ENCODE measurements around the gene SREK1.

Gene SREK1

DNA sequence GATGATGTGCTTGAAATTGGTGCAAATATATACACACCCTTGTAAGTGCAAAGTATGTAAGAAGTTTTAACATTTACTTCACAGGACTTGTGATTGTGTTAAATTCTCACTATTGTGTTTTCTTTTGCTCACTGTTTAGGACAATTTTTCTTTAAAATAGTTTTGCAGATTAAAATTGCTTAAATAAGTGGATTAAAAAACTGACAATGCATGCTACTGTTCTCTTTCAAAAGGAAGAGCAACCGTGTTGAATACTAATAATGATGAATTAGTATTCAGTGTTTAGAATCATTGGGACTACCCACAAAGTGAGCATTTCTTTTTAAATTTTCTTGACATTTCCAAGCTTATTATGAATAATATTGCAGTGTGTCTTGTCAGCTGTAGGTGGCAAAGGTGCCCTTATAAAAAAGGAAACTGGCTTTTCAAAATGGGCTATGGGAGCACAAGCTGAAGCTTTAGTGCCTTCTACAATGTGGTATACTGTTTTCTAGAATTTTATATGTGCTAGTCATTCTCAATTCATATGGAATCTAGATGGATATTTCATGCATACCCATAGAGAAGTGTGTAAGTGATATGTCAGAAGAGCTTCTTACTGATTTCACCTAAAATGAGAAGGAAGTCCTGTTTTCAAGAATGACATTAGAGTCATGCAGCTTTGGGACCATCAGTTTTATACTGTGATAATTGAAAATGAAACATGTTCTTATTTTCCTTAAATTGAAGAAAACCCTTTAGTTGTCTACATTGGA, 35.4 kb downstream of the SREK1 start:
- Histone ChIP-seq H3K36me3 (ENCODE audit: control insufficient read depth in 5 of 5, insufficient read depth in 5 of 5, low read length in 5 of 5) (peaks cover 17 to 69% (median 53%) of the 10 kb centered on the region in 5 donors), H3K4me1 (ENCODE audit: control insufficient read depth in 5 of 5, insufficient read depth in 5 of 5, low read length in 5 of 5) (peaks cover 0 to 4% (median 0%) of the 10 kb centered on the region in 5 donors), H3K27ac (ENCODE audit: low read depth, low read length) (no peak overlapping the region)

DNA sequence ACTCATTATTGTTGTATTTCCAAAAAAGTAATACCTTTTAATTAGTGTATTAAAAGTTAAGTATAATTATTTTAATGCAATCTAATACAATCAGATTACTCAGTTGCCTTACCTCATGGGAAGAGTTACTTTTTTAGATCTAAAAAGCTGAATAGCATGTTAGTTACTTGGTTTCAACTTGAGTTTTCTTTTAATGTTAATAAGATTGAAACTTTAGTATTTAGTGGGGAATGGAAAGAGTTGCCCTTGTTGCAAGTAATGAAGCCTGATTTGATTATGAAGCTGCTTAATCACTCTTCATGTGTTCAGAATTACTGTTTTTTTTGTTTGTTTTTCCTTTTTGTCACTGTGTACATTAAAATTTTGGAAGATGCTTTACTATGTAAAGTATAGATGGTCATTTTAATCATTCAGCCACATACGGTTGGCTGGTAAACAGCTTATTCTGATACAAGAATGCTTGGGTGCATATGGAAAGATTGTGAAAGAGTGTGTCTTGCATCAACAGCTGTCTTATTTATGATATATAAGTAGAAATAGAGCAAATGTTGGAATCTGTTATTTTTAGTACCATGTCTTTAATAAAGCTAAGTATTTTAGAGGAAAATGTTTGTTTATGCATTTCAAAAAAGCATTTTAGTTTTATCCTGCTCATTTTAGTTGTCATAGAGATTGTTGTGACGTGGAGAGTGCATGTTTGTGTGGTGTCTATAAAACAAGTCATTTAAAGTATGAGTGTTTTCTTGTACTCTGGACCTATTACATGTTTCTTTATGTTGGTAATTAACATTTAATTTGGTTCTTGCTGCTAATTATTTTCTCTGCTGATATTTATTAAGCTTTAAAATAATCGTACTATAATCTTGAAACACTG, 36.4 kb downstream of the SREK1 start:
- Histone ChIP-seq H3K4me3 (ENCODE audit: low read depth in 1 of 5, low read length in 5 of 5) (no peak overlapping the region), H3K36me3 (ENCODE audit: control insufficient read depth in 5 of 5, insufficient read depth in 5 of 5, low read length in 5 of 5) (peaks cover 17 to 62% (median 45%) of the 10 kb centered on the region in 5 donors), H3K27ac (ENCODE audit: low read depth, low read length) (no peak overlapping the region), H3K4me1 (ENCODE audit: control insufficient read depth in 5 of 5, insufficient read depth in 5 of 5, low read length in 5 of 5) (peaks cover 0 to 4% (median 0%) of the 10 kb centered on the region in 5 donors), H3K9ac (ENCODE audit: low read length in 5 of 5) (no peak overlapping the region), H3K9me3 (ENCODE audit: control insufficient read depth in 5 of 5, low read length in 5 of 5) (no peaks in the 10 kb centered on the region), H3K27me3 (ENCODE audit: control insufficient read depth in 5 of 5, insufficient read depth in 4 of 5, low read length in 5 of 5) (no peaks in the 10 kb centered on the region)

More for the DNA sequence above, 35.4 kb downstream of the SREK1 start:
- Histone ChIP-seq H3K9me3 (ENCODE audit: control insufficient read depth in 5 of 5, low read length in 5 of 5) (no peaks in the 10 kb centered on the region), H3K27me3 (ENCODE audit: control insufficient read depth in 5 of 5, insufficient read depth in 4 of 5, low read length in 5 of 5) (no peaks in the 10 kb centered on the region), H3K4me3 (ENCODE audit: low read depth in 1 of 5, low read length in 5 of 5) (no peak overlapping the region), H3K9ac (ENCODE audit: low read length in 5 of 5) (no peak overlapping the region)

DNA sequence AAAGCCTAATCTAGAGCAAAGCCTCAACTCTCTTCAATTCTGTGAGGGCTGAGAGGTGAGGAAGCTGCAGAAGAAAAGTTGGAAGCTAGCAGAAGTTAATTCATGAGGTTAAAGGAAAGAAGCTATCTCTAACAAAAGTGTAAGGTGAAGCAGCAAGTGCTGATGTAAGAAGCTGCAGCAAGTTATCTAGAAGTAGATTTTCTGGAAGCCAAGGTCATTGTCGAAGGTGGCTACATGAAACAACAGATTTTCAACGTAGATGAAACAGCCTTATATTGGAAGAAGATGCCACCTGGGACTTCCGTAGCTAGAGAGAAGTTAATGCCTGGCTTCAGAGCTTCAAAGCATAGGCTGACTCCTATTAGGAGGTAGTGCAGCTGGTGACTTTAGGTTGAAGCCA, 42.0 kb downstream of the SREK1 start:
- Histone ChIP-seq H3K36me3 (ENCODE audit: control insufficient read depth in 5 of 5, insufficient read depth in 5 of 5, low read length in 5 of 5) (peaks cover 0 to 15% (median 13%) of the 10 kb centered on the region in 5 donors), H3K27me3 (ENCODE audit: control insufficient read depth in 5 of 5, insufficient read depth in 4 of 5, low read length in 5 of 5) (no peaks in the 10 kb centered on the region), H3K9ac (ENCODE audit: low read length in 5 of 5) (no peak overlapping the region), H3K4me3 (ENCODE audit: low read depth in 1 of 5, low read length in 5 of 5) (no peak overlapping the region), H3K27ac (ENCODE audit: low read depth, low read length) (no peak overlapping the region), H3K9me3 (ENCODE audit: control insufficient read depth in 5 of 5, low read length in 5 of 5) (no peaks in the 10 kb centered on the region), H3K4me1 (ENCODE audit: control insufficient read depth in 5 of 5, insufficient read depth in 5 of 5, low read length in 5 of 5) (no peaks in the 10 kb centered on the region)

DNA sequence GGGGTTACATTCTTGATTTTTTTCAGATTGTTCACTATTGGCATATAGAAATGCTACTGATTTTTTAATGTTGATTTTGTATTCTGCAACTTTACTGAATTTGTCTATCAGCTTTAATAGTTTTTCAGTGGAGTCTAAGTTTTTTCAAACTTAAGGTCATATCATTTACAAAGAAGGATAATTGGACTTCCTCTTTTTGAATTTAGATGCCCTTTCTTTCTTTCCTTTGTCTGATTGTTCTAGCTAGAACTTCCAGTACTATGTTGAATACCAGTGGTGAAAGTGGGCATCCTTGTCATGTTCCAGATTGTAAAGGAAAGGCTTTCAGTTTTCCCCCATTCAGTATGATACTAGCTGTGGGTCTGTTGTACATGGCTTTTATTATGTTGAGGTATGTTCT, 49.3 kb downstream of the SREK1 start:
- Histone ChIP-seq H3K27ac (ENCODE audit: low read depth, low read length) (no peak overlapping the region), H3K9me3 (ENCODE audit: control insufficient read depth in 5 of 5, low read length in 5 of 5) (no peaks in the 10 kb centered on the region), H3K9ac (ENCODE audit: low read length in 5 of 5) (no peak overlapping the region), H3K4me3 (ENCODE audit: low read depth in 1 of 5, low read length in 5 of 5) (no peak overlapping the region), H3K27me3 (ENCODE audit: control insufficient read depth in 5 of 5, insufficient read depth in 4 of 5, low read length in 5 of 5) (no peaks in the 10 kb centered on the region), H3K36me3 (ENCODE audit: control insufficient read depth in 5 of 5, insufficient read depth in 5 of 5, low read length in 5 of 5) (peaks cover 0 to 4% (median 0%) of the 10 kb centered on the region in 5 donors), H3K4me1 (ENCODE audit: control insufficient read depth in 5 of 5, insufficient read depth in 5 of 5, low read length in 5 of 5) (no peaks in the 10 kb centered on the region)

DNA sequence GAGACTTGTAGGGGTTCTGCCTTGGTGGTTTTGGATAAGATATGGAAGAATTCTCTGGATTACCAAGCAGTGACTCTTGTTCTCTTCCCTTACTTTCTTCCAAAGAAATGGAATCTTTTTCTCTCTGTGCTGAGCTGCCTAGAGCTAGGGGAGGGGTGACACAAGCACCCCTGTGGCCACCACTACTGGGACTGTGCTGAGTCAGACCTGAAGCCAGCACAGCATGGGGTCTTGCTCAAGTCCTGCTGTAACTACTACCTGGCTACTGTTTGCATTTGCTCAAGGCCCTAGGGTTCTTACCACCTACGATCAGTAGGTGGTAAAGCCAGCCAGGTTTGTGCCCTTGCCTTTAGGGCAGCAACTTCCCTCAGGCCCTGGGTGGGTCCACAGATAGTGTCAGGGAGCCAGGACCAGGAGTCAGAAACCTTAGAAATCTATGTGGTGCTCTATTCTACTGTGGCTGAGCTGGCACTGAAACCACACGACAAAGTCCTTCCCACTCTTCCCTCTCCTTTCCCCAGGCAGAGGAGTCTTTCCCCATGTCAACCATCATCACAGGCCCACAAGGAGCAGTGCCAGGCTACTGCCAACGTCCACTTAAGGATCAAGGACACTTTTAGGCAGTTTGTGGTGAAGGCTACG, 53.8 kb downstream of the SREK1 start:
- Histone ChIP-seq H3K9ac (ENCODE audit: low read length in 5 of 5) (no peak overlapping the region), H3K4me3 (ENCODE audit: low read depth in 1 of 5, low read length in 5 of 5) (no peak overlapping the region), H3K27me3 (ENCODE audit: control insufficient read depth in 5 of 5, insufficient read depth in 4 of 5, low read length in 5 of 5) (no peaks in the 10 kb centered on the region), H3K27ac (ENCODE audit: low read depth, low read length) (no peak overlapping the region), H3K4me1 (ENCODE audit: control insufficient read depth in 5 of 5, insufficient read depth in 5 of 5, low read length in 5 of 5) (no peaks in the 10 kb centered on the region), H3K36me3 (ENCODE audit: control insufficient read depth in 5 of 5, insufficient read depth in 5 of 5, low read length in 5 of 5) (peaks cover 0 to 5% (median 0%) of the 10 kb centered on the region in 5 donors), H3K9me3 (ENCODE audit: control insufficient read depth in 5 of 5, low read length in 5 of 5) (peaks cover 0 to 5% (median 0%) of the 10 kb centered on the region in 5 donors)

DNA sequence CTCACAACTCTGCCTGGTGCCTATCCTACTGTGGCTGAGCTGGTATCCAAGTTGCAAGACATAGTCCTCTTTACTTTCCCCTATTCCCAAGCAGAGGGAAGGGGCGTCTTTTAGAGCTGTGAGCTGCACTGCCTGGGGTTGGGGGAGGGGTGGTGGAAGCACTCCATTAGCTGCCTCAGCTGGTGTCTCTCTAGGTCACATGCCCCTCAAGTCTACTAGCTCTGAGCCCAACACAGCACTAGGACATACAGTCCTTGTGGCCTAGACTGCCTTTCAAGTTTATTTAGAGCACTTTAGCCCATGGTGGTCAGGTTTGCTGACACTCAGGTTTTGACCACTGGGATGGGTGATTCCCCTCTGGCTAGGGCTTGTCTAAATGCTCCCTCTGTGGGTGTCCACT, 54.7 kb downstream of the SREK1 start:
- Histone ChIP-seq H3K27ac (ENCODE audit: low read depth, low read length) (no peak overlapping the region), H3K27me3 (ENCODE audit: control insufficient read depth in 5 of 5, insufficient read depth in 4 of 5, low read length in 5 of 5) (no peaks in the 10 kb centered on the region), H3K9me3 (ENCODE audit: control insufficient read depth in 5 of 5, low read length in 5 of 5) (peaks cover 0 to 5% (median 0%) of the 10 kb centered on the region in 5 donors), H3K36me3 (ENCODE audit: control insufficient read depth in 5 of 5, insufficient read depth in 5 of 5, low read length in 5 of 5) (peaks cover 0 to 5% (median 0%) of the 10 kb centered on the region in 5 donors), H3K9ac (ENCODE audit: low read length in 5 of 5) (no peak overlapping the region), H3K4me3 (ENCODE audit: low read depth in 1 of 5, low read length in 5 of 5) (no peak overlapping the region), H3K4me1 (ENCODE audit: control insufficient read depth in 5 of 5, insufficient read depth in 5 of 5, low read length in 5 of 5) (no peaks in the 10 kb centered on the region)

DNA sequence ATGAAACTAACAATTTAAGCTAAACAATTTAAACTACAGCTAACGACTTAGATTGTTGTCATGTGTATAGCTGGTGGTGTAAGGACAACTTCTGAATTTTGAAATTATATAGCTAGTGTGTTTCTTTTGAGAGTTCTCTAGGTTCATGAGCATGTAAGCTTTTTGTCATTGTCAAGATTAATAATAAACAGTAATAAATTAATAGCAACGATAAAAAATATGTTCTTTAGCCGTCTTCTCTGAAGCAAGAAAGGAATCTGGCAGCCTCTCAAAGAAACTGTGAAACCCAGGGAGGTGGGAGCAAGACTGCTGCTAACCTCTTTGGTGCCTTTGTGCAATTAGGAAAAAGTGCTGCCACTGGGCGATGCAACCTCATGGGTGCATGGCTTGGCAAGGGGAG, 59.4 kb downstream of the SREK1 start:
- Histone ChIP-seq H3K4me3 (ENCODE audit: low read depth in 1 of 5, low read length in 5 of 5) (no peak overlapping the region), H3K27ac (ENCODE audit: low read depth, low read length) (no peak overlapping the region), H3K27me3 (ENCODE audit: control insufficient read depth in 5 of 5, insufficient read depth in 4 of 5, low read length in 5 of 5) (no peaks in the 10 kb centered on the region), H3K36me3 (ENCODE audit: control insufficient read depth in 5 of 5, insufficient read depth in 5 of 5, low read length in 5 of 5) (no peaks in the 10 kb centered on the region), H3K4me1 (ENCODE audit: control insufficient read depth in 5 of 5, insufficient read depth in 5 of 5, low read length in 5 of 5) (no peaks in the 10 kb centered on the region), H3K9ac (ENCODE audit: low read length in 5 of 5) (no peak overlapping the region), H3K9me3 (ENCODE audit: control insufficient read depth in 5 of 5, low read length in 5 of 5) (peaks cover 0 to 5% (median 0%) of the 10 kb centered on the region in 5 donors)

DNA sequence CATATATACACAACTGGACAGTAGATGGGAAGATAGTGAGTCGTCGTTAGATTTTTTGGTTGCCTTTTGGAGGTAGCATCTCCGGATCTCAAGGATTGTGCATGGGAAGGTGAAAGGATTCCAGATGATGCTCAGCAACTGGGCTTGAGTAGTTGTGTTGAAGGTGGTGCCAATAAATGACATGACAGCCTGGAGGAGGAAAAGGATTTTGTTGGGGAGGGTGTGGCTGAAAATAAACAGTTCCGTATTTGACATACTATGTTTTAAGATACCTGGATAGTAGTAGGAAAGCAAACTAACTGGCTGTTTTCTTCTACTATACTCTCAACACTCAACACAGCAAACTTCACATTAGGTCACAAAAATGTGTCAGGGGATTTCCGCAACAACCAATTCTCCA, 62.4 kb downstream of the SREK1 start:
- Histone ChIP-seq H3K27me3 (ENCODE audit: control insufficient read depth in 5 of 5, insufficient read depth in 4 of 5, low read length in 5 of 5) (no peaks in the 10 kb centered on the region), H3K4me1 (ENCODE audit: control insufficient read depth in 5 of 5, insufficient read depth in 5 of 5, low read length in 5 of 5) (no peaks in the 10 kb centered on the region), H3K36me3 (ENCODE audit: control insufficient read depth in 5 of 5, insufficient read depth in 5 of 5, low read length in 5 of 5) (no peaks in the 10 kb centered on the region), H3K9me3 (ENCODE audit: control insufficient read depth in 5 of 5, low read length in 5 of 5) (peaks cover 0 to 3% (median 0%) of the 10 kb centered on the region in 5 donors), H3K27ac (ENCODE audit: low read depth, low read length) (no peak overlapping the region), H3K4me3 (ENCODE audit: low read depth in 1 of 5, low read length in 5 of 5) (no peak overlapping the region), H3K9ac (ENCODE audit: low read length in 5 of 5) (no peak overlapping the region)

DNA sequence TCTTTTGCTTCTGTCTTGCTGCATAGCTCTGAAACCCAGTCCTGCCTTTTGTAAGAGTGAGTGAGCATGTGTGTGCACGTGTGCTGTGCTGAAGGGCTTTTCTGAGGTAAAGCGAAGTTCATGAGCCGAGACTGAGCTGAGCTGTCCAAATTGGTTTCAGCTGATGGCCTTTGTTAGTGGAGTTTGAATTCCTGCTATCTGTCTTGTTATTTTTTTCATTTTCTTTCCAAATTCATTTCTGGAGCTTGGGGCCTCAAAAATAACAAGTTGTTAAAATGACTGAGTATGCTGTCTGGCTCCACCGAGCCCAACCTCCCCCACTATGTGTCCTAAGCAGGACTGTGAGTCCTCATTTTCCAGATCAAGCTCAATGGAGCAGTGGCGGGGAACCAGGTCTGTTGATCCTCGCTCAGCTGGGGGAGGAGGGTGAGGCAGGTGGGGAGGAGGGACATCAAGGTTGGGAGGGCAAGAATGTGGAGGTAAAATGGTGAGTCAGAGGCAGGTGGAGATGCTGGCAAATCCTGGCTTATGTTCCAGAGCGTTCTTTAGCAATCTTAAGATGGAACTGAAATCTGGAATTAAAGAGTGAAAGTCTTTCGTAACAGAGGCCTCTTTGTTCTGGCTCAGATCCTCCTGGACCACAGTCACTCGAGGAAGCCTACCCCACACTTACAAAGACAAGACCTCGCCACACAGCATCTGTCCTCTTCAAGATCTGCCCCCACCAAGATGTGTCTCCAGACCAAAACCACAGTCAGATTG, 63.9 kb downstream of the SREK1 start:
- H3K4me3 ChIP-seq (ENCODE audit: low read depth in 1 of 5, low read length in 5 of 5), result no peak overlapping the region
- no peaks in the 10 kb centered on the region for H3K36me3 ChIP-seq (ENCODE audit: control insufficient read depth in 5 of 5, insufficient read depth in 5 of 5, low read length in 5 of 5)
- no peaks in the 10 kb centered on the region for H3K9me3 ChIP-seq (ENCODE audit: control insufficient read depth in 5 of 5, low read length in 5 of 5)
- no peaks in the 10 kb centered on the region for H3K27me3 ChIP-seq (ENCODE audit: control insufficient read depth in 5 of 5, insufficient read depth in 4 of 5, low read length in 5 of 5)
- H3K4me1 ChIP-seq (ENCODE audit: control insufficient read depth in 5 of 5, insufficient read depth in 5 of 5, low read length in 5 of 5), result no peaks in the 10 kb centered on the region
- no peak overlapping the region for H3K9ac ChIP-seq (ENCODE audit: low read length in 5 of 5)
- no peak overlapping the region for H3K27ac ChIP-seq (ENCODE audit: low read depth, low read length)
